HepG2 (cell line): ENCODE results near the gene ZCCHC17.

ENCODE experiments used
- BCLAF1 ChIP-seq: fragments of 450-650 bp; IDR thresholded peaks from 2 replicates; pipeline ENCODE4 v1.6.1; 2017; ENCODE audit warnings: mild to moderate bottlenecking
- CBX1 ChIP-seq: IDR thresholded peaks from one replicate; pipeline ENCODE4 v1.6.1; 2016; ENCODE audit warnings: antibody characterized with exemption, low read depth
- CTCF ChIP-seq: sonication (generic); formaldehyde crosslinking; IDR thresholded peaks from 2 replicates; pipeline ENCODE4 v1.5.0; 2020; ENCODE audit warnings: mild to moderate bottlenecking, missing genetic modification reagents, moderate library complexity
- HNRNPLL ChIP-seq: fragments of 200-400 bp; formaldehyde crosslinking; IDR thresholded peaks from 2 replicates; pipeline ENCODE4 v1.6.1; 2017; ENCODE audit warnings: mild to moderate bottlenecking, low read depth, low read length; ENCODE audit not compliant: poor library complexity, severe bottlenecking
- POLR2AphosphoS5 ChIP-seq: IDR thresholded peaks from 2 replicates; pipeline ENCODE4 v1.6.1; 2012; ENCODE audit warnings: low read depth, low read length
- ZC3H4 ChIP-seq: sonication (generic); formaldehyde crosslinking; IDR thresholded peaks from 2 replicates; pipeline ENCODE4 v1.4.0; 2020; ENCODE audit warnings: missing genetic modification reagents, borderline replicate concordance
- ZFP36 ChIP-seq: fragments of 150-350 bp; IDR thresholded peaks from 2 replicates; pipeline ENCODE4 v1.6.1; 2018; ENCODE audit warnings: borderline replicate concordance, low read length, low read depth; ENCODE audit not compliant: partially characterized antibody
- ZFX ChIP-seq: sonication (generic); formaldehyde crosslinking; IDR thresholded peaks from 2 replicates; pipeline ENCODE4 v1.4.0; 2020; ENCODE audit warnings: mild to moderate bottlenecking, low read depth, missing genetic modification reagents, moderate library complexity
- ZNF549 ChIP-seq: sonication (generic); formaldehyde crosslinking; IDR thresholded peaks from 2 replicates; pipeline ENCODE4 v1.5.0; 2020; ENCODE audit warnings: missing genetic modification reagents

GRCh38 chr1:31368611-31369107 lies 71.8 kb downstream of the ZCCHC17 start:
- TF ChIP-seq BCLAF1 (no peak), ZFX (CRISPR knock-in tag) (no peak), POLR2AphosphoS5 (no peak), CTCF (CRISPR knock-in tag) (no peak), HNRNPLL (no peak), ZNF549 (no peak), ZFP36 (no peak), CBX1 (no peak), ZC3H4 (CRISPR knock-in tag) (no peak)
